Mucosa of descending colon (tissue), 3 donors: ENCODE results near the gene MTURN. TPM values are rescaled to one million over a fixed set of nuclear protein-coding genes. Genes with fewer than 3 reads are reported as not detected.
A peak's percentile ranks its signal among the peaks of the same experiment; 100 is the strongest.

Source experiments
- ATAC-seq: fragments of 200-7000 bp; cut with Tn5 transposase; one replicate; pipeline ENCODE4 v1.9.1; 2020; ENCODE audit warnings: mild to moderate bottlenecking, moderate library complexity
- DNase-seq, 3 donors: peaks; one replicate each; pipeline ENCODE4 v3.0.0-alpha.2; 2020
- H3K36me3 ChIP-seq: fragments of 200-600 bp; one replicate; pipeline ENCODE4 v1.8.0; 2021; ENCODE audit warnings: low read depth, mild to moderate bottlenecking
- H3K4me1 ChIP-seq: fragments of 200-600 bp; one replicate; pipeline ENCODE4 v1.8.0; 2021; ENCODE audit warnings: low read depth, mild to moderate bottlenecking
- H3K4me3 ChIP-seq: fragments of 200-600 bp; one replicate; pipeline ENCODE4 v1.8.0; 2021; ENCODE audit warnings: mild to moderate bottlenecking
- H3K9me3 ChIP-seq: fragments of 200-600 bp; one replicate; pipeline ENCODE4 v1.8.0; 2021; ENCODE audit warnings: mild to moderate bottlenecking
- CTCF ChIP-seq: fragments of 200-600 bp; IDR thresholded peaks from one replicate; pipeline ENCODE4 v1.8.0; 2022; ENCODE audit warnings: antibody characterized with exemption, mild to moderate bottlenecking
- intact Hi-C, 2 donors: fragments of 100-400 bp; cut with DNase I in 1 of 2; cut with micrococcal nuclease in 1 of 2; formaldehyde crosslinking; loops; one replicate each; pipeline versions ENCODE4 v1.11.0 to v1.11.1; 2022; cut with DNase I, micrococcal nuclease
- total RNA-seq, 3 donors: library from RNA; stranded (reverse); fragmentation: NEBNext Ultra II Directional in 2 of 3; extraction: Animal tissue kit (Norgen Biotek cat#: 25700) in 2 of 3; gene quantifications; one replicate each; pipeline versions ENCODE4 v1.2.1 to v1.2.4, GENCODE V29; 2021 to 2023
- donor health status: DM: no; HTN: no; CAD: no; lungs with moderate emphysema.
- donor health status: DM: no; HTN: no; CAD: no.
- donor health status: DM: no; HTN: yes; CAD: no.

The MTURN gene
- total RNA-seq, 3 donors from 2014 or later, result 7.2 to 62.0 (median 9.7) TPM

- TF ChIP-seq CTCF, result no peak
- H3K4me3 ChIP-seq, result no peak overlapping the region
- no peaks in the 10 kb centered on the region for H3K9me3 ChIP-seq
- ATAC-seq (no peak), DNase-seq (no peak)
- intact Hi-C loops, result loop anchor here (10.0 kb wide), 3 partner anchors 113 to 253 kb away; no protein-coding TSS in a partner anchor
- no peaks in the 10 kb centered on the region for H3K36me3 ChIP-seq
- peaks cover 14% of the 10 kb centered on the region for H3K4me1 ChIP-seq
These were observed 27.3 kb downstream of the MTURN start for GRCh38 chr7:30162133-30162532.

GRCh38 chr7:30162622-30163124 is 27.9 kb downstream of the MTURN start:
- H3K4me1 ChIP-seq, result peaks cover 14% of the 10 kb centered on the region
- no peaks in the 10 kb centered on the region for H3K36me3 ChIP-seq
- DNase-seq, result no peak
- intact Hi-C loops, result loop anchor here (10.0 kb wide), 3 partner anchors 112 to 252 kb away; no protein-coding TSS in a partner anchor
- H3K4me3 ChIP-seq, result no peak overlapping the region
- TF ChIP-seq CTCF, result no peak
- H3K9me3 ChIP-seq, result no peaks in the 10 kb centered on the region
- no peak for ATAC-seq

DNA sequence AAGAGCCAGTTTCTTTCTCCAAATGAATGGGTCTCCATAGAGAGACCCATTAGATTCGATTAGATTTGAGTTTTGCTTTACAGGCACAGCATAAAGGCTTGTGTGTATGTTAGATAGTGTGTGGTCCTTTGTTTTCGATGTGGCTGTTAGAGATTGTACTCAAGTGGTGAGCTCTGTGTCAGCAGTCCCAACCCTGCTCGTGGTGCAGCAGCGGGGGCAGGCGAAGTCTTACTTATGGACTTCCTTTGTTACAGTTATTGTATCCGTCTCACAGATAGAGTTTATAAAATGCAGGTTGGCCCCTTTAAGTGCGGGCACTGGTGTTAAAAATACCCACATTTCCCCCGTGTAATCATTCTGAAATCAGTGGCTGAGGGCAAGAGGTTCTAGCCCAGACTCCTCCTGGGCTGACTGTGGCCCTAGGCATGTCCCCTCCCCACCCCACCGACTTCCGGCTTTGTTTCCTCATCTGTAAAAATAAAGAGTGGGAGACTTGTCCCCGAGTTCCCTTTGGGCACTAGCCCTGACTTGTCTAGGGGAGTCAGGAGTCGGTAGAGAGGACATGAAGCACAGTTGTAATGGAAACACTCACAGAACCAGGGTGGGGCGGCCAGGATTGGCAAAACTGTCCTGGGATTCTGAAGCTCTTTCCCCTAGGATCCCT is 28.6 kb downstream of the MTURN start:
- Histone ChIP-seq H3K36me3 (no peaks in the 10 kb centered on the region), H3K4me1 (peaks cover 14% of the 10 kb centered on the region), H3K9me3 (no peaks in the 10 kb centered on the region), H3K4me3 (no peak overlapping the region)
- ATAC-seq, result no peak
- no peak for TF ChIP-seq CTCF
- DNase-seq, result peak in 1 of 3 donors; percentile 41
- intact Hi-C loops, result loop anchor here (10.0 kb wide), 3 partner anchors 111 to 251 kb away; no protein-coding TSS in a partner anchor

DNA sequence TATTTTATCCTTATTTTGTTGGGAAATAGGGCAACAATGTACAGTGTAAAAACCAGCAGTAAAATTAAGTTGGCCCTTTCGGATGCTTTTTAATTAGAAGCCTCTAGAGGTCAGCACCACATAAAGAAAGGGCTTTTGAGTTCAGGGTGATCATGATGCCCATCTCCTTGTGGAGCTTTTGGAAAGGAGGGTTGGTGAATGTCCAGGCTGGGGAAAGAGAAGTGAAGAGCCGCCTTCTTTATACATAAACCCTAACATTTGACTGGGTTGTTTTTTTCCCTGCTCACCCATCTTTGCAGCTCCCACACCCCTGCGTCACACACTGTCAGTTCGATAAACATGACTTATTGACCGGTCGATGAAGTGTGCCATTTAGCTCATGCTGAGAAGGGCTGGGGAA is 29.8 kb downstream of the MTURN start:
- intact Hi-C loops, result loop anchor here (10.0 kb wide), 3 partner anchors 110 to 250 kb away; no protein-coding TSS in a partner anchor
- H3K4me3 ChIP-seq, result no peak overlapping the region
- H3K4me1 ChIP-seq, result peaks cover 14% of the 10 kb centered on the region

GRCh38 chr7:30165590-30165989 is 30.8 kb downstream of the MTURN start:
- no peak for DNase-seq
- intact Hi-C loops, result loop anchor here (10.0 kb wide), 3 partner anchors 109 to 249 kb away; no protein-coding TSS in a partner anchor
- ATAC-seq, result peak; percentile 48
- peaks cover 14% of the 10 kb centered on the region for H3K4me1 ChIP-seq
- no peaks in the 10 kb centered on the region for H3K9me3 ChIP-seq
- TF ChIP-seq CTCF, result no peak
- H3K36me3 ChIP-seq, result no peaks in the 10 kb centered on the region
- no peak overlapping the region for H3K4me3 ChIP-seq

More for the DNA sequence above, 29.8 kb downstream of the MTURN start:
- no peak for TF ChIP-seq CTCF
- H3K36me3 ChIP-seq, result no peaks in the 10 kb centered on the region
- DNase-seq (no peak), ATAC-seq (peak; percentile 62)
- no peaks in the 10 kb centered on the region for H3K9me3 ChIP-seq
